Measurements from ENCODE around the gene ZFP69B.

Gene ZFP69B

GRCh38 chr1:40450495-40451237, 390 bp downstream of the ZFP69B start (continued):
- peak; percentile 66; the same call in 1 of the 2 replicates for TF ChIP-seq ZNF10 (tag by site-specific recombination; IDR thresholded peaks at IDR 0.05)
- TF ChIP-seq ZNF670 (tag by site-specific recombination; IDR thresholded peaks at IDR 0.05; ENCODE audit: low read depth): no peak
- TF ChIP-seq MZF1 (tag by site-specific recombination; IDR thresholded peaks at IDR 0.05; ENCODE audit: borderline replicate concordance): 0 out of 2 replicates have a peak, but pooled peaks have one; percentile 10
- TF ChIP-seq ZNF292 (tag by site-specific recombination; IDR thresholded peaks at IDR 0.05; ENCODE audit: borderline replicate concordance, low read depth): no peak
- TF ChIP-seq BCL11A (tag by site-specific recombination; IDR thresholded peaks at IDR 0.05; ENCODE audit: low read depth): no peak
- TF ChIP-seq ZBTB7A (tag by site-specific recombination; IDR thresholded peaks at IDR 0.05; ENCODE audit: low read depth): no peak
- TF ChIP-seq OSR2 (tag by site-specific recombination; IDR thresholded peaks at IDR 0.05): 0 out of 2 replicates have a peak, but pooled peaks have one; percentile 7
- no peak for TF ChIP-seq ZNF157 (tag by site-specific recombination; IDR thresholded peaks at IDR 0.05)
- TF ChIP-seq ZFP37 (tag by site-specific recombination; IDR thresholded peaks at IDR 0.05): 0 out of 2 replicates have a peak, but pooled peaks have one; percentile 12
- 0 out of 2 replicates have a peak, but pooled peaks have one; percentile 32 for TF ChIP-seq ZNF324 (tag by site-specific recombination; IDR thresholded peaks at IDR 0.05)
- TF ChIP-seq ZNF785 (tag by site-specific recombination; IDR thresholded peaks at IDR 0.05): no peak
- peak; percentile 41; the same call in 1 of the 2 replicates for TF ChIP-seq ZNF24 (tag by site-specific recombination; IDR thresholded peaks at IDR 0.05)
- TF ChIP-seq KLF17 (tag by site-specific recombination; IDR thresholded peaks at IDR 0.05): 0 out of 2 replicates have a peak, but pooled peaks have one; percentile 76
- no peak for TF ChIP-seq TCF7L2 (IDR thresholded peaks at IDR 0.05; ENCODE audit: borderline replicate concordance, low read depth, low read length)
- TF ChIP-seq ZNF2 (tag by site-specific recombination; IDR thresholded peaks at IDR 0.05): 0 out of 2 replicates have a peak, but pooled peaks have one; percentile 11
- no peak for TF ChIP-seq GFI1B (tag by site-specific recombination; IDR thresholded peaks at IDR 0.05)
- TF ChIP-seq ZNF114 (tag by site-specific recombination; IDR thresholded peaks at IDR 0.05): no peak
- TF ChIP-seq KLF16 (tag by site-specific recombination; IDR thresholded peaks at IDR 0.05): peak; percentile 39; the same call in 1 of the 2 replicates
- TF ChIP-seq WT1 (tag by site-specific recombination; IDR thresholded peaks at IDR 0.05): peak; percentile 21; the same call in 1 of the 2 replicates
- TF ChIP-seq ZFP69B (tag by site-specific recombination; IDR thresholded peaks at IDR 0.05): peak; percentile 60; the same call in 1 of the 2 replicates
- TF ChIP-seq ZEB2 (tag by site-specific recombination; IDR thresholded peaks at IDR 0.05): peak; percentile 43; the same call in 1 of the 2 replicates
- peak; percentile 82 for TF ChIP-seq ZNF335 (tag by site-specific recombination; conservative IDR thresholded peaks at IDR 0.05)
- peak; percentile 44 for TF ChIP-seq GLIS1 (tag by site-specific recombination; IDR thresholded peaks at IDR 0.05)
- no peak for TF ChIP-seq ZNF184 (tag by site-specific recombination; IDR thresholded peaks at IDR 0.05)
- TF ChIP-seq ZNF366 (tag by site-specific recombination; conservative IDR thresholded peaks at IDR 0.05): peak; percentile 35; the same call in 1 of the 2 replicates
- no peak for TF ChIP-seq ZBTB1 (tag by site-specific recombination; IDR thresholded peaks at IDR 0.05)
- peak; percentile 74 for TF ChIP-seq PATZ1 (tag by site-specific recombination; IDR thresholded peaks at IDR 0.05)
- peak; percentile 98 for TF ChIP-seq ZFHX2 (tag by site-specific recombination; conservative IDR thresholded peaks at IDR 0.05)
- no peak for TF ChIP-seq ZSCAN4 (tag by site-specific recombination; IDR thresholded peaks at IDR 0.05)
- TF ChIP-seq ZNF658 (tag by site-specific recombination; IDR thresholded peaks at IDR 0.05): no peak
- peak; percentile 30; the same call in 1 of the 2 replicates for TF ChIP-seq INSM2 (tag by site-specific recombination; IDR thresholded peaks at IDR 0.05)
- TF ChIP-seq ZBTB17 (tag by site-specific recombination; IDR thresholded peaks at IDR 0.05): peak; percentile 82
- TF ChIP-seq SP2 (tag by site-specific recombination; IDR thresholded peaks at IDR 0.05): peak; percentile 62
- TF ChIP-seq ZNF37A (tag by site-specific recombination; IDR thresholded peaks at IDR 0.05): no peak
- TF ChIP-seq ZNF548 (tag by site-specific recombination; IDR thresholded peaks at IDR 0.05): no peak
- 0 out of 2 replicates have a peak, but pooled peaks have one; percentile 1 for TF ChIP-seq ZNF623 (tag by site-specific recombination; IDR thresholded peaks at IDR 0.05)
- no peak for TF ChIP-seq ZSCAN23 (tag by site-specific recombination; IDR thresholded peaks at IDR 0.05)
